K562 (cell line): Measurements from ENCODE around the gene FMO3.

Source experiments
- BCL6 ChIP-seq: fragments of 250-450 bp; sonication (Bioruptor Pico); IDR thresholded peaks from 2 replicates; pipeline ENCODE4 v1.4.0; 2020
- CREB1 ChIP-seq, 2 experiments: sonication (generic) in 1 of 2; formaldehyde crosslinking in 1 of 2; IDR thresholded peaks; 2 replicates each; pipeline versions ENCODE4 v1.6.1 to v1.8.0; 2012 to 2022; ENCODE audit warnings: inconsistent platforms in 1 of 2, mild to moderate bottlenecking in 1 of 2, missing genetic modification reagents in 1 of 2, moderate library complexity in 1 of 2
- FOXM1 ChIP-seq, 2 experiments: fragments of 450-650 bp in 1 of 2; sonication (generic) in 1 of 2; formaldehyde crosslinking in 1 of 2; IDR thresholded peaks; 2 replicates each; pipeline versions ENCODE4 v1.6.1 to v1.9.0; 2017 to 2022; ENCODE audit warnings: low read depth in 2 of 2, mild to moderate bottlenecking in 2 of 2, missing genetic modification reagents in 1 of 2, moderate library complexity in 1 of 2
- KDM1A ChIP-seq, 2 experiments: fragments of 450-650 bp; IDR thresholded peaks; 2 replicates each; pipeline ENCODE4 v1.6.1; 2016; ENCODE audit warnings: mild to moderate bottlenecking in 2 of 2
- MIER1 ChIP-seq: fragments of 450-650 bp; IDR thresholded peaks from 2 replicates; pipeline ENCODE4 v1.6.1; 2016; ENCODE audit warnings: antibody characterized with exemption, mild to moderate bottlenecking, low read depth
- TAF1 ChIP-seq: IDR thresholded peaks from 2 replicates; pipeline ENCODE4 v1.6.1; 2011; ENCODE audit warnings: mild to moderate bottlenecking, low read length, moderate library complexity; ENCODE audit not compliant: insufficient read depth, control insufficient read depth, severe bottlenecking; ENCODE audit errors: extremely low read depth
- TAF7 ChIP-seq: fragments of 450-650 bp; IDR thresholded peaks from 2 replicates; pipeline ENCODE4 v1.6.1; 2016; ENCODE audit warnings: missing genetic modification characterization, missing compliant biosample characterization
- TARDBP ChIP-seq: fragments of 450-650 bp; IDR thresholded peaks from 2 replicates; pipeline ENCODE4 v1.6.1; 2016
- XRCC5 ChIP-seq: fragments of 200-400 bp; formaldehyde crosslinking; IDR thresholded peaks from 2 replicates; pipeline ENCODE4 v1.6.1; 2017; ENCODE audit warnings: low read depth, mild to moderate bottlenecking, low read length
- YY1 ChIP-seq, 3 experiments: IDR thresholded peaks; 2 replicates each; pipeline ENCODE4 v1.6.1; 2011; ENCODE audit warnings: low read length in 2 of 3, mild to moderate bottlenecking in 2 of 3, moderate library complexity in 2 of 3, borderline replicate concordance in 1 of 3, control low read depth in 1 of 3, low read depth in 1 of 3; ENCODE audit not compliant: insufficient read depth in 3 of 3, insufficient replicate concordance in 2 of 3, control insufficient read depth in 1 of 3, insufficient read length in 1 of 3; ENCODE audit errors: extremely low read depth in 1 of 3
- ZBTB34 ChIP-seq: fragments of 250-450 bp; sonication (Bioruptor Pico); IDR thresholded peaks from 2 replicates; pipeline ENCODE4 v1.8.0; 2021; ENCODE audit warnings: mild to moderate bottlenecking, moderate library complexity
- ZNF311 ChIP-seq: fragments of 250-450 bp; sonication (Bioruptor Pico); IDR thresholded peaks from 2 replicates; pipeline ENCODE4 v1.4.0; 2020; ENCODE audit warnings: mild to moderate bottlenecking, moderate library complexity
- TF ChIP-seq, protein P1 (sequence below), 3 experiments: IDR thresholded peaks in 2 of 3; conservative IDR thresholded peaks in 1 of 3; 2 replicates each; pipeline ENCODE4 v1.5.1; 2011 to 2012; ENCODE audit warnings: low read length in 3 of 3, mild to moderate bottlenecking in 3 of 3, control low read depth in 2 of 3, improper control_type of control experiment in 1 of 3, inconsistent platforms in 1 of 3, low read depth in 1 of 3, mixed read lengths in 1 of 3, moderate library complexity in 1 of 3; ENCODE audit not compliant: insufficient read depth in 2 of 3
- TF ChIP-seq, protein P2 (sequence below): sonication (generic); formaldehyde crosslinking; IDR thresholded peaks from 2 replicates; pipeline ENCODE4 v1.5.0; 2020; ENCODE audit warnings: missing genetic modification reagents

DNA sequence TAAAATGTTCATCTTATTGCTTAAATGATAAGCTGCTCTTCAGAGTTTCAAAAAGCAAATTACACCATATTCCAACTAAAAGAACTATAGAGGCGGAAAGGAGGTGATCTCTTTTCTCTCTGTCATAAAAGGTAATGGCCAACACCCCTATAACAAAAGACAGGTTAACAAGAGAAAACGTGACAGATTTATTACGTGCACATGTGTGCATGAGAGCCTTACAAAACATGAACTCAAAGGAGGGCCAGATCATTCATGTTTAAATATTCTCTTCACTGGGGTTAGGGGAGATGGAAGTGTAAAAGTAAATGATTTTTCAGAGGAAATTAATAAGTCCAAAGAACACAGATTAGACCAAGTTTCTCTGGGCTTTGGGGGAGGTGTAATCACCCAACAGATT lies 67.8 kb downstream of the FMO3 start:
- no peak for TF ChIP-seq ZBTB34 (CRISPR knock-in tag)
- no peak for TF ChIP-seq ZNF311 (CRISPR knock-in tag)
- TF ChIP-seq XRCC5: no peak
- TF ChIP-seq, protein P1, sequence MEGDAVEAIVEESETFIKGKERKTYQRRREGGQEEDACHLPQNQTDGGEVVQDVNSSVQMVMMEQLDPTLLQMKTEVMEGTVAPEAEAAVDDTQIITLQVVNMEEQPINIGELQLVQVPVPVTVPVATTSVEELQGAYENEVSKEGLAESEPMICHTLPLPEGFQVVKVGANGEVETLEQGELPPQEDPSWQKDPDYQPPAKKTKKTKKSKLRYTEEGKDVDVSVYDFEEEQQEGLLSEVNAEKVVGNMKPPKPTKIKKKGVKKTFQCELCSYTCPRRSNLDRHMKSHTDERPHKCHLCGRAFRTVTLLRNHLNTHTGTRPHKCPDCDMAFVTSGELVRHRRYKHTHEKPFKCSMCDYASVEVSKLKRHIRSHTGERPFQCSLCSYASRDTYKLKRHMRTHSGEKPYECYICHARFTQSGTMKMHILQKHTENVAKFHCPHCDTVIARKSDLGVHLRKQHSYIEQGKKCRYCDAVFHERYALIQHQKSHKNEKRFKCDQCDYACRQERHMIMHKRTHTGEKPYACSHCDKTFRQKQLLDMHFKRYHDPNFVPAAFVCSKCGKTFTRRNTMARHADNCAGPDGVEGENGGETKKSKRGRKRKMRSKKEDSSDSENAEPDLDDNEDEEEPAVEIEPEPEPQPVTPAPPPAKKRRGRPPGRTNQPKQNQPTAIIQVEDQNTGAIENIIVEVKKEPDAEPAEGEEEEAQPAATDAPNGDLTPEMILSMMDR (IDR thresholded peaks at IDR 0.05 in 2 of 3, conservative IDR thresholded peaks at IDR 0.05 in 1 of 3; ENCODE audit: insufficient read depth in 2 of 3, low read depth in 1 of 3, low read length in 3 of 3): no peak
- no peak for TF ChIP-seq CREB1 (IDR thresholded peaks at IDR 0.05)
- TF ChIP-seq CREB1 (CRISPR knock-in tag; IDR thresholded peaks at IDR 0.05): no peak
- TF ChIP-seq MIER1: no peak
- TF ChIP-seq FOXM1 (IDR thresholded peaks at IDR 0.05; ENCODE audit: low read depth): no peak
- no peak for TF ChIP-seq FOXM1 (CRISPR knock-in tag; IDR thresholded peaks at IDR 0.05; ENCODE audit: low read depth)
- TF ChIP-seq BCL6 (CRISPR knock-in tag): no peak
- TF ChIP-seq, protein P2, sequence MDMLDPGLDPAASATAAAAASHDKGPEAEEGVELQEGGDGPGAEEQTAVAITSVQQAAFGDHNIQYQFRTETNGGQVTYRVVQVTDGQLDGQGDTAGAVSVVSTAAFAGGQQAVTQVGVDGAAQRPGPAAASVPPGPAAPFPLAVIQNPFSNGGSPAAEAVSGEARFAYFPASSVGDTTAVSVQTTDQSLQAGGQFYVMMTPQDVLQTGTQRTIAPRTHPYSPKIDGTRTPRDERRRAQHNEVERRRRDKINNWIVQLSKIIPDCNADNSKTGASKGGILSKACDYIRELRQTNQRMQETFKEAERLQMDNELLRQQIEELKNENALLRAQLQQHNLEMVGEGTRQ: no peak
- TF ChIP-seq KDM1A (IDR thresholded peaks at IDR 0.05): no peak
- no peak for TF ChIP-seq TARDBP
- TF ChIP-seq YY1 (IDR thresholded peaks at IDR 0.05; ENCODE audit: borderline replicate concordance in 1 of 3, control insufficient read depth in 1 of 3, extremely low read depth in 1 of 3, insufficient read depth in 3 of 3, insufficient read length in 1 of 3, insufficient replicate concordance in 2 of 3, low read depth in 1 of 3, low read length in 2 of 3): no peak
- no peak for TF ChIP-seq TAF7
- TF ChIP-seq TAF1: no peak
